GM18861 (cell line): ENCODE results near the gene SEMA6B.

Experiments used
- ATAC-seq: cut with Tn5 transposase; IDR thresholded peaks from one replicate; pipeline ENCODE4 v1.9.1; 2021; ENCODE audit not compliant: unreplicated experiment

Gene SEMA6B

DNA sequence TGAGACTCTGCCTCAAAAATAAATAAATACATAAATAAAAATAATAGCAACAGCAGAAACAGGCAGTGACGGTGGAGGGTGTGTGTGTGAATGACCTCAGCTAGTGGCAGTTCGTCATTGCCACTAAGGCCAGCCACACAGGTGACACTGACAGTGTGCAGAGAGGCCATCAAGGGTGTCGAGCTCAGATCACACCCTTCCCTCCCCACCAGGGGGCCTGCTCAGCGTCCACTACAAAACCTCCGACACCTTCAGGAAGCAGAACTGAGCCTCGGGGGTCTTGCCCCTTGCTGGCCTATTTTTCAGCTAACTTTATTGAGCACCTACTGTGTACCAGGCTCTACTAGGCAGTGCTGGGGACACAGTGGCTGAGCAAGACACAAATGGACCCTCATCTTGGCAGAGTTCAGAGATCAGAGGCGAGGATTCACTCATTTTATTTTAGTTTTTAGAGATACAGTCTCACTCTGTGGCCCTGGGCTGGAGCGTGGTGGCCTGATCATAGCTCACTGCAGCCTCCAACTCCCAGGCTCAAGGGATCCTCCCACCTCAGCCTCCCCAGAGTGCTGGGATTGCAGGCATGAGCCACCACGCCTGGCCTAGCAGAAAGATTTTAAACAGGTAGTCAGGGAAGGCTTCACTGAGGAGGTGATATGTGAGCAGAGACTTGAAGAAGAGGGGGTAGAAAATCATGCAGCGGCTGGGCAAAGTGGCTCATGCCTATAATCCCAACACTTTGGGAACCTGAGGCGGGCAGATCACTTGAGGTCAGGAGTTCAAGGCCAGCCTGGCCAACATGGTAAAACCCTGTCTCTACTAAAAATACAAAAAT is 30.3 kb upstream of the SEMA6B start:
- ATAC-seq, result no peak

DNA sequence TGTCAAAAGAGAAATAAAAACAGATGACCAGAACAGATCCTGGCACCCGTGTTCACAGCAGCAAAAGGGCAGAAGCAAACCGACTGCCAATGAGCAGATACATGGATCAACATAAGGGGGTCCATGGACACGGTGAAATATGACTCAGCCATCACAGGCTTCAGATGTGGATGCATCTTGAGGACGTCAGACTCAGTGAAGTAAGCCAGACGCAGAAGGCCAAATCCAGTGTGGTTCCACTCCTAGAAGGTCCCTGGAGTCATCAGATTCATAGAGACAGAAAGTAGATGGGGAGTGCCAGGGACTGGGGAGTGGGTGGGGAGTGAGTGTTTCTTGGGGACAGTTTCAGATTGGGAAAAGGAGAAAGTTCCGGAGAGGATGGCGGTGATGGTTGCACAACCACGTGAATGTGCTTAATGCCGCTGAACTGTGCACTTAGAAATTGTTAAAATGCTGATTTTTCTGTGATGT is 28.8 kb upstream of the SEMA6B start:
- no peak for ATAC-seq

DNA sequence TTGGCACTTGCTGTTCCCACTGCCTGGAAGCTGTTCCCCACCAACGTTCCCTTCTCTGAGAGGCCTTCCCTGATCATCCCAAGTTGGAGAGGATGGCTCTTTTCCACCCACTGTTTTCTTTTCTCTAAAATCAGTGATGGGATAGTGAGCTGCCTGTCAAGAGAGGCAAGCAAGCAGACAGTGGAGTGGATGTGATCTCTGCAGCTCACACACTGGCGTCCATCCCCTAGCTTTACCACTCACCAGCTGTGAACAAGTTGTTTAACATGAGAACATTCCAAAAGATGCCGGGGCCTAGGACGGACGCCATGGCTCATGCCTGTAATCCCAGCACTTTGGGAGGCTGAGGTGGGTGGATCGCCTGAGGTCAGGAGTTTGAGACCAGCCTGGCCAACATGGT is 28.0 kb upstream of the SEMA6B start:
- ATAC-seq, result no peak

DNA sequence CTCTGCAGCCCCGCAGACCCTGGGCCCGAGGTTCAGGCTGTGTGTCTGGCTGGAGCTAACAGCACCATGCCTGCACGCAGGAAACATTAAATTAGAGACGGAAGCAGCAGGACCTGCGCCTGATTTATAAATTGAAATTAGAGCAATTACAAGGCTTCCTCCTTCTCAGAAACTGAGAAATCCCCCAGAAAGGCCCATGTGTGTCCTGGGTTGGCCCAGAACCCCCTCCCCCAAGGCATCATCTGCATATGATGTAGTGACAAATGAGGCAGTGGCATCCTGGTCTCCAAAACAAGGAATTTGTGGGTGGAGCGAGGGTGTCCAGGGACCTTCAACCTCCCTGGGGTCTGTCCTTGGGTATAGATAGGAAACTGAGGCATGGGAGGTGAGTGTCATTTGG is 27.2 kb upstream of the SEMA6B start:
- ATAC-seq, result no peak

DNA sequence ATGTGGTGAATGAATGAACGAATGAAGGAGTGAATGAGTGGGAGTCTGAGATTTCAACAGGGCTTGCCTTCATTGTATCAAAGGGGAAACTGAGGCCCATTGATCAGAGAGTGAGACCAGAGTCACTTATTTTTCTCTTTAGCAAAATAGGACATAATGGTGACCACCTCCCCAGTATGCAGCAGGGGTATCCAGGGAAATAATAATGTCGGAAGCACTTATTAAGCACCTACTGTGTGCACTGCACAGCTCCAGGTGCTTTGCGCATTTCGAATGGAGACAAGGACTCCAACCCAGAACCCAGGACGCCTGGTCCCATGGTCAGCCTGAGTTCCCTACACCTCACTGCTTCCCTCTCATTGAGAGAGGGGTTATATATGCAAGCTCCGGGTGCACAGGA is 26.8 kb upstream of the SEMA6B start:
- ATAC-seq, result no peak

DNA sequence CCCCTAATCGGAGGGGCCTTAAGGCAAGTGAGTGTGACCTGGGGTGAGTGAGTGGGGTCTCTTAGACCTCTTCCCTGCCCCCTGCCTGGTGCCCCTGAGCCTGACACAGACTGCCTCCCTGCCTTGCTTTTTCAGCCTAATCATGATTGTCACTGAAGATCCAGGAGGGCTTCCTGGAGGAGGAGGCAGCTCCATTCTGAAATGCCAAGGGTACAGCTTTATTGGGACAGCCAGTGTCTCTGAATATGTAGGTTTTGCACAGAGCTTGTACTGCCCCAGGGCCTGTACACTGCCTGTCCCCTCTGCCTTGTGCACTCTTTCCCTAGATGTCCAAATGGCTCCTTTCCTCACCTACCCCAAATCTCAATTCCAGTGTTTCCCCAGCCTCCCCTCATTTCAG is 26.1 kb upstream of the SEMA6B start:
- no peak for ATAC-seq

DNA sequence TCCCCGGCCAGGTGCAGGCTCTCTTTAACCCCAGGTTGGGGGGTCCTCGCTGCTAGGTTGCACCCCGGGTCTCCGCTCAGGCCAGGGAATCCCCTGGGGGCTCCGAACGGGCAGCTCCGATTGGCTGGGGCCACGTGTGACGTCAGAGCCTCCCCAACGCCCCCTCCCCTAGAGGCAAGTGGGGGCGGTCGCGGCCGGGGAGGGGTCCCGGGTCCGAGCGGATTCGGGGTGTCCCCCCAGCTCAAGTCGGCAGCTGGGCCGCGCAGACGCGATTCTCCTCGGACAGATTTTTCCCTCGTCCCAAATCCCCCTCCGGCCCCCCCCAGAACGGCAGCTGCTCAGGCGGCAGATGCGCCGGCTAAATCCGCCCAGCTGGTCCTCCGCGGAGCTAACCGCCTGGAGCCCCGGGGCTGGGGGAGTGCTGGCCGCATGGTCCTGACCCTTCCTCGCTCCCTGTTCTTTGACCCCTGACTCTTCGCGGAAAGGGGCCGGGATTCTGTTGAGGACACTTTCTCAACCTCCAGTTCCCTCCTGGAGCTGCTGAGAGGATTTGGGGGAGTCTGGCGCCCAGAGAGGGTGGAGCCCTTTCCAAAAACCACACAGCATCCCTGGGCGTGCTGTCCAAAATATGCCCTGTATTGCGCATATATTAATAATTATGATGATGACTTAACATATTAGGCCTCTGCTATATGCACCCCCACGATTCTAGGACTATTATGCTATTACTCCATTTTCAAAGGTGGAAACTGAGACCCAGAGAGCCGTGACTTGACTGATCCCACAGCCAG is 25.4 kb upstream of the SEMA6B start:
- no peak for ATAC-seq

DNA sequence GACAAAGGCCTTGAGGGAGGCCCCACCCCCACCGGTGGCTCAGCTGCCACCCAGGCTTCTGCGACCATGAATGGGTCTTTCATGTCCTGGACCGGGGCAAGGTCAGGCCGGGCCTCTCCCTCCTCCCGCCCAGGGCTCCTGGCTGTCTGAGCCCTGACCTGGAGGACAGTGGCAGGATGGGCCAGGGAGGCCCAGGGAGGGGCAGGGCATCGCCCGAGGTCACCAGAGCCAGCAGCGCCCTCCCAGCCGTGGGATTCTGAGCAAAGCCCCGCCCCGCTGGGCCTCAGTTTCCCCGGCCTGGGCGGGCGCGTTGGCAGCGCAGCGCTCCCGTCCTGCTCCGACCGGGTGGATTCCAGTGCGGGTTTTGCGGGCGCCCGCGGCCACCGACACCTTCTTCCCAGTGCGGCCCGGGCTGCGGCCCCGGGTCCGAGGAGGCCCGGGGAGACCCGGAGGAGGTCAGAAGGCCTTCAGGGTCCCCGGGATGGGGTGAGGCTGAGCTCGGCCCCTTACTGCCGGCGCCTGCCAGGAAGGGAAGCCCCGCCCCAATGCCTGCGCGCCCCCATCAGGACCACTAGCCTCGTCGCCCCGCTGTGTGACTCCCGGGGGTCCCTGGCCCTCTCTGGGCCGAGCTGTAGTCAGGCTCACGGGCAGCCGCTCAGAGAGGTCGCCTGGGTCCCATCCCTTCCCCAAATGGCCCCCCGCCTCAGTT is 24.6 kb upstream of the SEMA6B start:
- no peak for ATAC-seq

DNA sequence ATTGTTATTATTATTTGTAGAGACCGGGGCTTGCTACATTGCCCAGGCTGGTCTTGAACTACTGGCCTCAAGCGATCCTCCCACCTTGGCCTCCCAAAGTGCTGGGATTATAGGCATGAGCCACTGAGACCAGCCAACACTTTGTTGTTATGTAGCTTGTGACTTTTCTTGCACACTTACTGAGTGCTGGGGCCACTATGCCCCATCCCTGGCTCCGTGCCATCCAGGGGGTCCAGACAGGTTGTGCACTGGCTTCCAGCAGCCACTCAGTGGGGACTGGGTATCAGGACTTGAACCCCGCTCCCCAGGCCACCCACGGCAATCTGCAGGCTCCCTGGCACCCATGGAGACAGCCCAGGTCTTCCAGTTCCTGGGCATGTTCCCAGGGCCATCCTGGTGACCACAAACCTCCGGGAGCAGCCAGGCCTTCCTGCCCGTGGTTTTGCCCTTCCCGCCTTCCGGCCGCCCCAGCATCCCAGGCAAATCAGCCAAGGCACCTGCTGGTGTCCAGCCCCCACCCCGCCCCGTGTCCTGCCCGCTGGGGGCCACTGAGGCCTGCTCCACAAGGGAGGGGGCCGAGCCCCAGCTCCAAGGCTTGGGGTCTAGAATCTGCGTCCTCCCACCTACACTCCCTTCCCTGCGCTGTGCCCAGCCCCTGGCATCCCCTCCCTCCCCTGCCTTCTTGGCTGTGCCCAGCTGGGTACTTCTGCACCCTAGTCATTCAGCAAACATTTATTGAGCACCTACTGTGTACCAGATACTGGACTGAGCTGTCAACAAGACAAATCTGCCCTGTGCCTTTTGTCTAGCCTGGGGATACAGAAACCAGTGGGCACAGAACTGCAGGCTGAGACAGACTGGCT is 23.7 kb upstream of the SEMA6B start:
- ATAC-seq, result no peak

DNA sequence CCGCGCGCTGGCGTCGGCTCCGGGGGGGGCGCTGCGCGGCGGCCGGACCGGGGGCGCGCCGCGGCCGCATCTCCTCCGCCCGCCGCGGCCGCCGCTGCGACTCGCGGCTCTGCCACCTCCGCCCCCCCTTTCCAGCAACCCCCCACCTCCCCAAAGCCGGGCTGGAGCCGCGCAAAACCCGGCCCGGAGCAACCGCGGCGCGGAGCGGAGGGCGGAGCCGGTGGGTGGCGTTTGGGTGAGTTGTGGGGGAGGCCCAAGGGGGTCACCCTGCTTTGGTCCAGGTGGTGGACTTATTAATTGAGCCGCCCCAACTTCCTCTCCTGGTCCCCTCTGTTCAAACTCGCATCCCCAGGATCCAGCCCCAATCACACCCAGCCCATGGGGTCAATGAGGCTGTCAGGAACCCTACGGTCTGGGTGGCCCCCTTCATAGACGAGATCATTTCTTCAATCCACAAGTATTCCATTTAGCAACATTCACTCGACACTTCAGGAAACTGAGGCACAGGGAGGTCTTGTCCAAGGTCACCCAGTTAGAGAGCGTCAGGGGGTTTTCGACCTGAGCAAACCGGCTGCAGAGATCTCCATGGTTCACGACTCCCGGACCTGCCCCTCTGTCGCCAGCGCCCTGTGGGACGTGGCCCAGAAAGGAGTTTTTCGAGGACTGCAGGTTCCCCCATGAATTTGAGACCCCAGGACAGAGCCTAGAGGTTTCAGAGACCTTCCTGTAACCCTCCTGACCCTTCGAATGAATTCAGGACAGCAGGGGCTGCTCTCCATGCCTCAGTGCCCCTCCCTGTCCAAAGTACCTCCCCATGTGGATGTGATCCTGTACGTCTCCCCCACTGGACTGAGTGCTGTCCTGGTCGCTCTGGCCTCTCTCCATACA is 22.4 kb upstream of the SEMA6B start:
- ATAC-seq, result no peak

DNA sequence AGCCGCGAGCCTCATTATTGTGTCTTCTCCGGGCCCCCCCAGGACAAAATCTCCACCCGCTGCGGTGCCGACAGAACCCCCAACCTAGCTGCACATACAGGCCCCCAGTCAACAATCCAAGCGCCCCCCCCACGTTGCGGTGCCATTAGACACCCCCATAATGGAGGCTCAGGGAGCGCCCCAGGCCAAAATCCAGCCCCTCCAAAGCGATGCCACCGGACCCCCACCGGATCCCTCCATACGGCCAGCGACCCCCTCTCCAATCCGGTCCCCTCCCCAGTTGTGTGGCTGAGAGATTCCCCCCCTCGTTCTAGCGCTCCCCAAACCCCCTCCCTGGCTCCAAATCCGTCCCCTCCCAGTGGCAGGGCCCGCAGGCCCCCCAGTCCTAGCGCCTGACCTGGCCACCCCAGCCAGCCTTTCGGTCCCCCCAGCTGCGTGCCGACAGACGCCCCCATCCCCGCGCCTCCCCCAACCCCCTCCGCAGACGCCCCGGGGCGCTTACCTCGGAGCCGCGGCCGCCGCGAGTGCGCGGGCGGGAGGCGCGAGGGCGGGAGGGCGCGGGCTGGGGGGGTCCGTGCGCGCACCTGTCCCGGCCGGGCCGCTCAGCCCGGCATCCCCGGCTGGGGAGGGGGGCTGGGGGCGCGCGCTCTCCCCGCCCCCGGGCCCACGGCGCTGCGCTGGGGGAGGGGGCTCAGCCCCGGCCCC is 21.6 kb upstream of the SEMA6B start:
- no peak for ATAC-seq

DNA sequence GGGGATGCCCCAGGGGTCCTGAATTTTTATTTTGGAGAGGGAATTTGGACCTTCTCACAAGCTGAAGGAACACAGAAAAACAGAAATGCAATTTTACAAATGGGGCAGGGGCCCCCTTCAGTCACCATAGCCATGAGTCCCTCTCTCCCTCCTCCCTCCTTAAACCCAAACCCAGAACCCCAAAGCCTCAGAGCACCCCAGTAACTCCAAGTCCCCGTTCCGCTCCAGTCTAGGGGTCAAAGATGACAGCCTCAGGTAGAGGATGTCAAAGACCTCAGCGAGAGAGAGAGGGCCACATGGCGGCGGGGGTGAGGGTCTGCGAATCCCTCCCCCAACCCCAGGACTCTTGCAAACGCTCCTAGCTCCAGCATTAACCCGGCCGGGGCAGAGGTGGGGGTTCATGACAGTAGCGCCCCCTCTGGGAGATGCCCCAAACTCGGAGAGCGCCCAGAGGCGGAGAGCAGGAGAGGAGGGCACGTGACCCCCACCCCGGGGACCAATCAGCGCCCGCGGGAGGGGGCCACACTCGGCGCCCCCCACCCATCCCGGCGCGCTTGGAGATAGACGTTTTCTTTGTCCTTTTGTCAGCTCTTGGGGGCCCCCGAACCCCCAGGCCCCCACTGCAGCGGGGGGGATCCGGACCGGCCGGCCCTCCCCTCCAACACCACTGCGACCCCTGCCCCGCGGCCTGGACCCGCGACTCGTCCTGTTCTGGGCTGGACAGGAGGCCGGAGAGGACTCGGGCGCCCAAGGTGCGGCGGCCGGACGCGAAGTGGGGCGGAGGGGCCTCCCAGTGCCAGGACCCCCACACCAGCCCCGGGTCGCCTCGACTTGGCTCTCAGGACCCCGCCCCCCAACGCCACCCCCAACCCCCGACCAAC is 20.8 kb upstream of the SEMA6B start:
- no peak for ATAC-seq

DNA sequence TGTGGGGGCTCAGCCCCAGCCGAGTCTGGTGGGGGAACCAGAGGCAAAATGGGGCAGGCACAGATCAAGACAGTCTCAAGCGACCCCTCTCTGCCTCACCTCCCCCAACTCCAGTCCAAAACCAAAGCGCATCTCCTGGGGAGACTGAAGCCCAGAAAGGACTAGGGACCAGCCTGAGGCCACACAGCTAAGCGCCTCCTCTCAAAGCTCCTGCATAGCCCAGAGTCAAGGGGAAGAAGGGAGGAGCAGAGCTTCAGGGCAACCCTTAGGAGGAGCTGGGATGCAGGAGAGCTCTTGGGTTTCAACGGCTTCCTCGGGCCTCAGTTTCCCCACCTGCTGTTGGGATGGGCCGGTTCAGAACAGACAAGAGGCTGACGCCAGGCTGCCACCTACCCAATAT is 19.9 kb upstream of the SEMA6B start:
- ATAC-seq, result no peak

DNA sequence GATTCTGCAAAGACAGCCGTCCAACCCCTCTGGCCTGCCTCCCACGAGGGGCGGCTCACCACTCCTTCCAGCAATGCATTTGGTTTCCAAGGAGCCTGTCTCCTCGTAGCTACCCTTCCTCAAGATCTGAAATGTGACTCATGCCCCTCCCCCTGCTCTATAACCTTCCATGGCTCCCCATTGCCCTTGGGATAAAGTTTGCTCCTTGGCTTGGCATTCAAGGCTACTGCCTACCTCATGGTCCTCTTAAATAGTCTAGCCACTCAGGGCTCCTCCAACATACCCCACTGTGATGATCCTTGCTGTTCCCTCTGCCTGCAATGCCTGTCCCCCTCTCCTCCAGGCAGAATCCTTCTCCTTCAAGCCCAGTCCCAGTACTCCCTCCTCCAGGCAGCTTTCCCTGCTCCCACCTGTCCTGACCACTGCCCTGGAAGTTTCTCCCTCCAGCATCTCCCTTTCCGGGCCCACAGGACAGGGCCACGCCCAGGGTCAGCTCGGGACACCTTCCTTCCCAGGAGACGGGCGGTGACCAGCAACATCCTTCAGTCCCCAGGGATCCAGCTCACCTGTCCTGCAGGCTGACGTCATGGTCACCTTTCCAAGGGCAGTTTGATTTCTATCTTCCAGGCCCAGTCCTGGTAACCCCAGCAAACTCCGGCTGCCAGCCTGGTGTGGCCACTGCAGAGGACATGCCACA is 19.2 kb upstream of the SEMA6B start:
- ATAC-seq, result no peak

DNA sequence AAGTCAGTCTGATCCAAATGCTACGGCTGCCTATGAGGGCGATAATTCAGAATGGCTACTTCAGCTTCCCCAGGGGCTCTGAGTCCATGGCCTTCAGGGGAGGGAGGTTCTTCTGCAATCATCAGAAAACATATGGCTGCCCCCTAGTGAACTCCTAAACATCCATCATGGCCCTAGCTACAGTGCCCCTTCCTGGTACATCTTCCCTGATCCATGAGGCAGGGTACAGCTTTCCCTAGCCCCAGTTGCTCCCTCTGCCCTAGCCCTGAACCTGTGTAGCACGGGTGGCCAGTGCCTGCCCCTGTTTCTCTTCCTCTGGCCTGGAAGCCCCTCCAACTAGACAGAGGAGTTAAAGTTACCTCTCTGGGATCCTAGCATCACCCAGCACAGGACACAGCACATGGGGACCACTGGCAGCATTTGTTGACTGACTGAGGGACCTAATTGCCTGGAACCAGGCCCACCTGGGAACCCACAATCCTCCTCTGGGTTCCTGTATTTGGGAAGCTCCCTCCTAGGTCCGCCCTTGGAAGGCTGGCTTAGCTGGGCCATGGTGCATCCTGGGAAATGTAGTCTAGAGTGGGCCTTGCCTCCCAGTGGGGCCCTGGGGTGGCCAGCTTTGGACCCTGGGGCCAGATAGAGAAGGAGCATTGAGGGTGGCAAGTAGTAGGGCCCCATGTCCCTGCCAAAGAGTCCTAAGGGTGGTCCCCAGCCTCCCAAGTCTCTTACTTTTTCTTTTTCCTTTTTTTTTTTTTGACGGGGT is 17.7 kb upstream of the SEMA6B start:
- ATAC-seq, result no peak

DNA sequence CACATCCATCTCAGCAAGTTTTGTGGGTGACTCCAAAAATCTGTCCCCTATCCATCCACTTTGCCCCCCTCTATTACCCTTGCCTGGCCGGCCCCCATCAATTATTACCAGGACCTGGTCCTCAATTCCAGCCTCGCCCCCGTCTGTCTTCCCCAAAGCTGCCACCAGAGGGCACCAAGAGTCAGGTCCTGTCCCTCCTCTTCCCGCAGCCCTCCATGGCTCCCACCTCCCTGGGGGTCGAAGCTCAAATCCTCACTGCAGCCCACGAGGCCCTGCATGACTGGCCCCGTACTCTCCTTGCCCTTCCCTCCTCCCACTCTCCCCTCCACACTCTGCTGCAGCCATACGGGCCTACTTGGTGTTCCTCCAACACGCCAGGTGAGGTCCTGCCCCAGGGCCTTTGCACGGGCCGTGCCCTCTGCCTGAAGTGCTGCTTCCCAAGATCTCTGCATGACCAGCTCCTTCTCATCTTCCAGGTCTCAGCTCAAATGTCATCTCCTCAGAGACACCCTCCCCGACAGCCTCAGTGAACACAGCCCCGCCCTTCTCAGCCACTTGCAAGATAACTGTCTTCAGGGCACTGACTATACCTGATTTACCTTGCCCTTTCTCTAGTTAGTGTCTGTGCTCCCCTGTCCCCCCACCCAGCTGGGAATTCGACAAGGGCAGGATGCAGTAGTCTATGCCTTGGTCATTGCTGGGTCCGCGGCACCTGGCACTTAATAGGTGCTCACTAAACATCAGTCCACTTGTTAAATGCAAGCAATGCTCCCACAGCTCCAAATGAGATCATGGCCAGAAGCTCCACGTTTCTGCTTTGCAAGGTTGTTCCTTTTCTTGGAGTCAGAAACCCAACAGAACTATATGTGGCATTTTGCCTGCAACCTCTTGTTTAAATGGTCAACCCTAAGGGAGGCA is 16.8 kb upstream of the SEMA6B start:
- ATAC-seq, result no peak
